GM21528 (cell line): ENCODE measurements around the gene WDR5.

Source experiments
- ATAC-seq: cut with Tn5 transposase; IDR thresholded peaks from one replicate; pipeline ENCODE4 v1.9.1; 2021; ENCODE audit warnings: mild to moderate bottlenecking, moderate library complexity; ENCODE audit not compliant: unreplicated experiment, low FRiP score

Gene WDR5

GRCh38 chr9:134157378-134157885 is 21.6 kb downstream of the WDR5 start:
- no peak for ATAC-seq

- ATAC-seq: no peak
Observed at GRCh38 chr9:134158242-134158641, 22.4 kb downstream of the WDR5 start.

- no peak for ATAC-seq
Observed at GRCh38 chr9:134158753-134159392, 23.0 kb downstream of the WDR5 start.

- no peak for ATAC-seq
Observed at GRCh38 chr9:134159566-134160245, 23.8 kb downstream of the WDR5 start.

- ATAC-seq: no peak
Observed at GRCh38 chr9:134161647-134162046, 25.8 kb downstream of the WDR5 start.

GRCh38 chr9:134162212-134162775 is 26.4 kb downstream of the WDR5 start:
- ATAC-seq: no peak

- no peak for ATAC-seq
Observed at GRCh38 chr9:134162926-134163370, 27.1 kb downstream of the WDR5 start.

GRCh38 chr9:134163371-134164196 is 27.7 kb downstream of the WDR5 start:
- no peak for ATAC-seq

- ATAC-seq: no peak
Observed at GRCh38 chr9:134164879-134165278, 29.0 kb downstream of the WDR5 start.

- ATAC-seq: no peak
Observed at GRCh38 chr9:134165357-134166315, 29.8 kb downstream of the WDR5 start.

- ATAC-seq: no peak
Observed at GRCh38 chr9:134166374-134166773, 30.5 kb downstream of the WDR5 start.

GRCh38 chr9:134167530-134167931 is 31.6 kb downstream of the WDR5 start:
- no peak for ATAC-seq

- no peak for ATAC-seq
Observed at GRCh38 chr9:134168757-134169550, 33.1 kb downstream of the WDR5 start.

- ATAC-seq: no peak
Observed at GRCh38 chr9:134169724-134170401, 34.0 kb downstream of the WDR5 start.

- no peak for ATAC-seq
Observed at GRCh38 chr9:134170532-134171315, 34.8 kb downstream of the WDR5 start.

GRCh38 chr9:134171316-134172197 is 35.7 kb downstream of the WDR5 start:
- ATAC-seq: no peak
